Adrenal gland (tissue), 12 donors: ENCODE measurements around the gene POLR2E. TPM values are rescaled to one million over a fixed set of nuclear protein-coding genes. Genes with fewer than 3 reads are reported as not detected.

ENCODE experiments used
- DNase-seq, 7 donors: peaks; one replicate each; pipeline ENCODE4 v3.0.0-alpha.2; 2019 to 2020
- H3K27ac ChIP-seq, 5 donors: fragments of 200-600 bp; sonication (generic) in 4 of 5; 1 replicate in 3 of 5; 2 replicates in 2 of 5; pipeline versions ENCODE4 v1.5.1 to v1.8.0; 2016 to 2020; ENCODE audit warnings: mild to moderate bottlenecking in 1 of 5
- H3K27me3 ChIP-seq: fragments of 200-600 bp; 2 replicates; pipeline ENCODE4 v1.8.0; 2021
- H3K36me3 ChIP-seq, 2 donors: fragments of 200-600 bp; replicated peaks in 1 of 2; 1 replicate in 1 of 2; 2 replicates in 1 of 2; pipeline versions ENCODE4 v1.5.1 to v1.8.0; 2018 to 2022
- H3K4me1 ChIP-seq, 2 donors: fragments of 200-600 bp; replicated peaks in 1 of 2; 1 replicate in 1 of 2; 2 replicates in 1 of 2; pipeline versions ENCODE4 v1.5.1 to v1.8.0; 2018 to 2021
- H3K4me3 ChIP-seq, 4 donors: fragments of 200-600 bp; sonication (generic) in 3 of 4; one replicate each; pipeline ENCODE4 v1.5.1; 2016 to 2018
- H3K9me3 ChIP-seq, 3 donors: fragments of 200-600 bp; sonication (generic) in 1 of 3; replicated peaks in 1 of 3; 1 replicate in 2 of 3; 2 replicates in 1 of 3; pipeline versions ENCODE4 v1.5.1 to v1.8.0; 2016 to 2021
- POLR2A ChIP-seq, 2 donors: fragments of 450-650 bp; IDR thresholded peaks; one replicate each; pipeline ENCODE4 v1.6.1; 2017; ENCODE audit warnings: antibody characterized with exemption in 2 of 2, mild to moderate bottlenecking in 2 of 2, moderate library complexity in 1 of 2
- WGBS, 4 donors: extraction: QIAGEN DNeasy Blood & Tissue Kit in 2 of 4; methylation state at CpG; one replicate each; pipeline versions ENCODE4 v1.1.5 to v1.1.7; 2013 to 2017; 5-methylcytosine and 5-hydroxymethylcytosine counted together
- intact Hi-C, 2 donors: fragments of 100-400 bp; cut with DNase I; formaldehyde crosslinking; loops; one replicate each; pipeline versions ENCODE4 v1.14.1 to v1.15.0; 2022 to 2023
- polyA plus RNA-seq, 3 donors: library from polyadenylated mRNA; stranded (reverse); fragments of 200-250 nt in 2 of 3; fragments of 350-450 nt in 1 of 3; fragmentation: Illumina TruSeq in 1 of 3; extraction: RNeasy Lipid Tissue Mini Kit (QIAGEN cat#74804) in 1 of 3; gene quantifications; one replicate each; pipeline ENCODE4 v1.2.3, GENCODE V29; 2013 to 2014
- total RNA-seq, 9 donors: library from RNA; depleted of rRNA in 4 of 9; stranded (reverse); fragments of >200 nt in 4 of 9; fragments of 120-200 nt in 1 of 9; fragmentation: NEBNext Ultra II Directional in 1 of 9; extraction: Animal tissue kit (Norgen Biotek cat#: 25700) in 1 of 9; gene quantifications; one replicate each; pipeline versions ENCODE4 v1.1.0 to v1.2.4, GENCODE V29; 2013 to 2023
- TF ChIP-seq, protein P1 (sequence below), 6 experiments: fragments of 450-650 bp in 4 of 6; fragments of 200-600 bp in 2 of 6; sonication (generic) in 1 of 6; IDR thresholded peaks; 1 replicate in 5 of 6; 2 replicates in 1 of 6; pipeline versions ENCODE4 v1.5.1 to v1.8.0; 2016 to 2021; ENCODE audit warnings: antibody characterized with exemption in 6 of 6, mild to moderate bottlenecking in 2 of 6, moderate library complexity in 1 of 6
- donor health status: healthy with polysubstance abuse.
- donor health status: Bipolar disorder and iron deficiency.
- donor health status: DM: yes; HTN: yes; CAD: no.
- donor health status: DM: no; HTN: no; CAD: no.
- donor health status: DM: no; HTN: no; CAD: no.
- donor health status: DM: yes; HTN: yes; CAD: no.

The POLR2E gene
- total and polyA plus RNA-seq, 12 donors = 74.7 to 231 (median 157) TPM

- peak; percentile 83 to 94 (median 92) for DNase-seq
- Histone ChIP-seq H3K9me3 (no peaks in the 10 kb centered on the region), H3K27ac (peak overlapping the region; percentile 61 to 96 (median 84)), H3K27me3 (no peaks in the 10 kb centered on the region), H3K36me3 (peaks cover 0 to 91% of the 10 kb centered on the region in 2 donors), H3K4me3 (no peak overlapping the region), H3K4me1 (peaks cover 31 to 32% of the 10 kb centered on the region in 2 donors)
- 38 to 56% (median 52%) methylated on average over 21 to 71 of the region's 71 CpGs for WGBS, 4 donors
- TF ChIP-seq POLR2A (IDR thresholded peaks at IDR 0.05) = peak in 1 of 2 donors; percentile 47
- TF ChIP-seq, protein P1, sequence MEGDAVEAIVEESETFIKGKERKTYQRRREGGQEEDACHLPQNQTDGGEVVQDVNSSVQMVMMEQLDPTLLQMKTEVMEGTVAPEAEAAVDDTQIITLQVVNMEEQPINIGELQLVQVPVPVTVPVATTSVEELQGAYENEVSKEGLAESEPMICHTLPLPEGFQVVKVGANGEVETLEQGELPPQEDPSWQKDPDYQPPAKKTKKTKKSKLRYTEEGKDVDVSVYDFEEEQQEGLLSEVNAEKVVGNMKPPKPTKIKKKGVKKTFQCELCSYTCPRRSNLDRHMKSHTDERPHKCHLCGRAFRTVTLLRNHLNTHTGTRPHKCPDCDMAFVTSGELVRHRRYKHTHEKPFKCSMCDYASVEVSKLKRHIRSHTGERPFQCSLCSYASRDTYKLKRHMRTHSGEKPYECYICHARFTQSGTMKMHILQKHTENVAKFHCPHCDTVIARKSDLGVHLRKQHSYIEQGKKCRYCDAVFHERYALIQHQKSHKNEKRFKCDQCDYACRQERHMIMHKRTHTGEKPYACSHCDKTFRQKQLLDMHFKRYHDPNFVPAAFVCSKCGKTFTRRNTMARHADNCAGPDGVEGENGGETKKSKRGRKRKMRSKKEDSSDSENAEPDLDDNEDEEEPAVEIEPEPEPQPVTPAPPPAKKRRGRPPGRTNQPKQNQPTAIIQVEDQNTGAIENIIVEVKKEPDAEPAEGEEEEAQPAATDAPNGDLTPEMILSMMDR (IDR thresholded peaks at IDR 0.05) = no peak
- intact Hi-C loops = loop anchor here in 1 of 2 donors (5.0 kb wide), 1 partner anchor 80 kb away; no protein-coding TSS in a partner anchor
Observed at GRCh38 chr19:1112268-1113029, 17.3 kb upstream of the POLR2E start.

DNA sequence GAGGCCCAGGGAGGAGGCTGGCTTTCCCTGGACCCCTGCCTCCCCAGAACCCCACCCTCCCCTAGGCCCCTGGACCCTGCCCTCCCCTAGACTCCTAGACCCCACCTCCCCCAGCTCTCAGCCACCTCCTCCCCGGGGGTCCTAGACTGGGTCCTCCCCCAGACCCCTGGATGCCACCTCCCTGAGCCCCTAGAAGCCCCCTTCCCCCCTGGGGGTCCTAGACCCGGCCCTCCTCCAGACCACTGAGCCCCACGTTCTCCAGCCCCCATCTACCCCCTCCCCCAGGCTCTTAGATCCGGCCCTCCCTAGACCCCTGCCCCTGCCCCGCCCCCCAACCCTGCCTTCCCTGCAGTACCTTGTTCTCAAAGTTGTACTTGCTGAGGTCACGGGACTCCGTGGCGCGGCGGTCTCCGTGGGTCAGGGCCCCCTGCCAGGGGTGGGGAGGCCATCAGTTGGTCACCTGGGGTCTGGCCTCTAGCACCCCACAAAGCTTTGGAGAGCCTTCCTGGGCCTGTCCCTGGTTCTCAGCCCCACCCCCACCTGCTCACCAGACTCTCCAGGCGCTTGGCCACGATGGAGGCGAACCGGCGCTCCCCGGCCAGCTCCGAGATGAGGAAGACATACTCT is 16.6 kb upstream of the POLR2E start:
- DNase-seq = peak in 1 of 7 donors; percentile 43
- no peaks in the 10 kb centered on the region for H3K9me3 ChIP-seq
- 44 to 58% (median 53%) methylated on average over 4 to 18 of the region's 18 CpGs for WGBS, 4 donors
- H3K4me1 ChIP-seq = peaks cover 31 to 32% of the 10 kb centered on the region in 2 donors
- peaks cover 0 to 91% of the 10 kb centered on the region in 2 donors for H3K36me3 ChIP-seq
- TF ChIP-seq POLR2A (IDR thresholded peaks at IDR 0.05) = peak in 1 of 2 donors; percentile 48
- TF ChIP-seq, protein P1 (IDR thresholded peaks at IDR 0.05) = no peak
- no peaks in the 10 kb centered on the region for H3K27me3 ChIP-seq
- H3K4me3 ChIP-seq = no peak overlapping the region
- intact Hi-C loops = loop anchor here in 1 of 2 donors (5.0 kb wide), 1 partner anchor 81 kb away; no protein-coding TSS in a partner anchor
- peak overlapping the region; percentile 44 to 96 (median 84) for H3K27ac ChIP-seq

- no peaks in the 10 kb centered on the region for H3K9me3 ChIP-seq
- intact Hi-C loops = loop anchor here in 1 of 2 donors (5.0 kb wide), 1 partner anchor 81 kb away; no protein-coding TSS in a partner anchor
- H3K4me1 ChIP-seq = peaks cover 31 to 32% of the 10 kb centered on the region in 2 donors
- DNase-seq = peak; percentile 72 to 87 (median 84)
- H3K4me3 ChIP-seq = no peak overlapping the region
- peaks cover 0 to 91% of the 10 kb centered on the region in 2 donors for H3K36me3 ChIP-seq
- TF ChIP-seq POLR2A (IDR thresholded peaks at IDR 0.05) = peak in 1 of 2 donors; percentile 19
- TF ChIP-seq, protein P1 (IDR thresholded peaks at IDR 0.05) = no peak
- peak overlapping the region; percentile 44 to 96 (median 84) for H3K27ac ChIP-seq
- 21 to 61% (median 53%) methylated on average over 4 to 18 of the region's 18 CpGs for WGBS, 4 donors
- no peaks in the 10 kb centered on the region for H3K27me3 ChIP-seq
Observed at GRCh38 chr19:1110809-1111640, 15.8 kb upstream of the POLR2E start.
